Activated gamma-delta T cell (primary cell): ENCODE data around the gene GP1BB.
"Not testable (repeated sequence)": the region's sequence is repeated elsewhere in the genome, so short reads cannot be mapped to it uniquely, and the experiment has no call there.

Experiments
- DNase-seq: peaks from one replicate; lab custom pipeline; 2025; lab: John Stamatoyannopoulos, UW

The GP1BB gene

DNA sequence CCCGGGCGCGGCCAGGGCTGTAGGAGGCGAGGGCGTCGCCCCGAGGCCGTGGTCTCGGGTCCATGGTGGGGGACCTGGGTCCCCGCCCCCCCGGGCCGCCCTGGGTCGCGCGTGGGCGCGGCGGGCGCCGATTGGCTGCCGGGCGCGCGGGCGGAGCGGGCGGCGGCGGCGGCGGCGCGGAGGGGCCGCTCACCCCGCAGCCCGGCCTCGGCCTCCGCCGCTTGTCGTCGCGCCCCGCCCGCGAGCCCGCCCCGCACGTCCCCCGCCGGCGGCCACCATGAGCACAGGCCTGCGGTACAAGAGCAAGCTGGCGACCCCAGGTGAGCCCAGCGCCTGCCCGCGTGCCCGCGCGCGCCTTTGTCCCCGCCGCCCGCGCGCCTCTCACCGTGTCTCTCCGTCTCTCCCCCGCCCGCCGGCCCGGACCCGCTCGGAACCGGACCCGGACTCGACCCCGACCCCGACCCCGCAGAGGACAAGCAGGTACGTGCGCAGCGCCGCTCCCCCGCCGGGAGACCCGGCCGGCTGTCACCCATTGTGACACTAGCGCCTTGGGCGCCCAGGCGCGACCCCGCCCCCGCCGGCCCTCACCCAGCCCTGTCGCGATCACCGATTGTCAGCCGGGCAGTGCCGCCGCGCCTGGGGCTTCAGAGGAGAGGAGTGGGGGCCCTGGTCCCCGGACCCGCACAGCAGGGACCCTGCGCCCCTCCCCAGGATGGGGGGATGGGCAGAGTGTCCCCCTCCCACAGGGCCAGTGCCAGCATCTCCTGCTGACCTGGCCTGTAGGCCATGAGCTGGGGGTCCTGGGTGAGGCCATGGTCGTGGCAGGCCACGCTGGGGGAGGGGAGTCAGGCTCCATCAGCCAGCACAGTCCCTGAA is 8.8 kb upstream of the GP1BB start, which contains the start of gene SEPTIN5:
Gene SEPTIN5 (plus strand): TSS at position 192 of the 876 bp plus-strand sequence. CDS start 86 bp downstream, at position 278.
- DNase-seq, result no peak

DNA sequence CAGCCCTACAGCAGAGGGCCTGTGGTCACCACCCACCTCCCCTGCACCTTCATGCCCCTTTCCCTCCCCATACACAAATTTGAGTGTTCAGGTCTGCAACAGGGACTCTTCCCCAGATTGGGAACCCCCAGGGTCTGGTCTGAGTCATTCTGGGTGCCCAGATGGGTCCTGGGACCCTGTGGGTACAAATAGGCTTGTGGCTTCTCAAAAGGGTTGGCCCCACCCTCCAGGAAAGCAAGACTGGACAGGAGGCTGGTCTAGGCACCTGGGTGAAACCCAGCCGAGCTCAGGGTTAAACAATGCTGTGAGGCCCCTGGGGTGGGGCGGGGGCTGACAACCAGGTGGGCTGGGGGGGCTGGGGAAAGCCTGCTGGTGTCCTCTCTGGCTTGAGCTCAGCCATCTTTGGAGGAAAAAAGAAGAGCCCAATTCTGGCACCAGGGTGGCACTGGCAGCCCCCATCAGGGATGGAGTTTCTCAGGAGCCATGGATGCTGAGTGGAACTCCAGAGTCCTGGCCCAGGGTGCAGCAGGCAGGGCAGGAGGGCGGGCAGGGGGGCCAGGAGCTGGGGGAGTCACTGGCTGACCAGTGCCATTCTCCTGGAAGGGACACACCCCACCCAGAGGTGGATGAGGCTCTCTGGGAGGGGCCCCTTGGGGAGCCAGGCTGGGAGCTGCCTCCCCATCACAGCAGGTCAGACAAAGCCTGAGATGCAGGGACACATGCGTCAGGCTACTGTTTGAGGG is 8.0 kb upstream of the GP1BB start:
- no peak for DNase-seq

DNA sequence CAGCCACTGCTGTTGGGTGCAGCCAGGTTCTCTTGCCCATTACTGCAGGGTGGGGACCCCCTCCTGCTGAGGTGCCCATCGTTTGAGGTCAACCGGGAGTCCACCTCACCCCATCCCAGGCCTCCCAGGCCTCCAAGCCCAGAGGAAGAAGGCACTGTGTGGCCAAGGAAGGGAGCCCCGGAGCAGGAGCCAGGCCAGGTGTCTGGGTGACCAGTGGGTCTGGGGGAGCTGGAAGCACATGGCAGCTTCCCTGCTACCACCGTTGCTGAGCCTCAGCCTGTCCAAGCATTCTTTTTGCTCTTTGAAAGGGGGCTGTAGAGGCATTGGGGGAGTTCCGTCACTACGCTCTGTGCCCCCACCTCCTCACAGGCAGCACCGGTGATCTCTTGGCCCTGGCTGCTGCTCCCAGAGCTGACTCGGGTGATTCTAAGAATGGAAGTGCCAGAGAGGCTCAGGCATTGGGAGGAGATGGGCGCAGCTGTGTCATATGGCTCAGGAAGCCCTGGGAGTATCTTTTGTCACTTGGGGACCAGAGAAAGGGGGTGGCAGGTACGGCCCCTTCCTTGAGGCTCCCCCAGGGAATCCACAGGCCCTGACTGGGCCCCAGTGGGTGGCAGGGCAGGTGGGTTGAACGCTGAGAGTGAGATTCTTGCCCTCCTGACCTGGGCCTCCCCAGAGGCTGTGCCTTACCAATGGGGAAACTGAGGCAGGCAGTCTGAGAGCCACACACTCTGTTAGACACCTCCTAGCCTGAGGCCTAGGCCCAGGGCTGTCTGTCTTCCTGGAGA is 7.1 kb upstream of the GP1BB start:
- no peak for DNase-seq

DNA sequence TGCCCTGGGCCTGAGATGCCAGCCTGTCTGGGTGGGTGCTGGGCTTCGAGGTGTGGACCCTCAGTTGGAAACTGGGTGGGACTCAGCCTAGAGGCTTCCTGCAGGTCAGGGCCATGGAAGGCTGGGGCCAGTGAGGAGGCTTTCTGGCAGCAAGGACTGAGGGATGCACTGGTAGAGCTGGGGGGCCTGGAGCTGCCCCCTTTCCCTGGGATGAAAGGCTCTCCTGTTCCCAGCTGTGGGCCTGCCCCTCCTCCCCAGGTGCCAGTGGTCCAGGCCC is 6.6 kb upstream of the GP1BB start:
- no peak for DNase-seq

DNA sequence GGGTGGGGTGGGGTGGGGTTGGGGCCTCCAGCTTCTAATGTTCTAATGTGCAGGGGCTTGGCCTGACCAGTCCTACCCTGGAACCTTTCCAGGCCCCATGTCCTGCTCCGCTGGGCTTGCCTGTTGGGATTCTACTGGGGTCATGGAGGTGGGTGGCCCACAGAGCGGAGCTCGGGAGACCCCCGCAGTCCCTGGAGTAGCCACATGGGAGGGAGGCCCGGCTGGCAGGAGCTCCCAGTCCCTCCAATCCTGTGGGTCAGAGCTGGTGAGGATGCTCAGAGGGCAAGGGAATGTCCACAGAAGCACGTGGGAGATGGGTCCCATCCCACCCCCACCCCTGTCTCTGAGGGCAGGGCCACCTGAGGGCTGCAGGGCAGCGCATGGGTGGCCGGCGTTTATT is 6.2 kb upstream of the GP1BB start:
- DNase-seq, result no peak

DNA sequence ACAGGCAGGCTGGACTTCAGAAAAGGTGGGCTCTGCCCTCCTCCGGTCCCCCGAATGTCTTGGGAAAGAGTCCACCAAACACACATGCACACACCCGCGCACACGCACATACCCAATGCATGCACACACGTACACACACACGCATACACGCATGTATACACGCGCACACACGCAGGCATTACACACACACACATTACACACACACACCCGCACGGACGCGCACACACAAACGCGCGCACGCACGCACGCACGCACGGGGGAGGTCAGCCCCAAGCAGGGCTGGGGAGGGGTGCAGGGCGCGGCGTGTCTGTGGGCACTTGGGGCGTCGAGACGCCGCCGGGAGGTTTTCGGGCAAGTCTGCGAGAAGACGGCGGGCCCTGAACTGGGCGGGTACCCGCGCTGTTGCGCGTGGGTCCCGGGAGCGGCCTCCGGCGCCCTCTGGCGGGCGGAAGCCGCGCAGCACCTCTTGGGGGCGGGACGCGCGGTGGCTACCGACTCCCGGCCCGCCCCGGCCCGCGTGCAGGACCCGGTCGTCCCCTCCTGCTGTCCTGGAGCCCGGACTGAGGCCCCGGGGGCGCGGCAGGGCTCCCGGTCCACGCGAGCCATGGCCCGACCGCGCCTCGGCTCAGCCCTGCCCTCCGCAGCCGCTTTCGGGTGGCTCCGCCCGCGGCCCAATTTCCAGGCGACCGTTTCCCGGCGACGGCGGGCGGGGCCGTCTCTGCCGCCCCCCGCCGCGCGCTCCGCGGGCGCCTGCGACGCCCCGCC is 5.5 kb upstream of the GP1BB start:
- DNase-seq, result peak; percentile 55

DNA sequence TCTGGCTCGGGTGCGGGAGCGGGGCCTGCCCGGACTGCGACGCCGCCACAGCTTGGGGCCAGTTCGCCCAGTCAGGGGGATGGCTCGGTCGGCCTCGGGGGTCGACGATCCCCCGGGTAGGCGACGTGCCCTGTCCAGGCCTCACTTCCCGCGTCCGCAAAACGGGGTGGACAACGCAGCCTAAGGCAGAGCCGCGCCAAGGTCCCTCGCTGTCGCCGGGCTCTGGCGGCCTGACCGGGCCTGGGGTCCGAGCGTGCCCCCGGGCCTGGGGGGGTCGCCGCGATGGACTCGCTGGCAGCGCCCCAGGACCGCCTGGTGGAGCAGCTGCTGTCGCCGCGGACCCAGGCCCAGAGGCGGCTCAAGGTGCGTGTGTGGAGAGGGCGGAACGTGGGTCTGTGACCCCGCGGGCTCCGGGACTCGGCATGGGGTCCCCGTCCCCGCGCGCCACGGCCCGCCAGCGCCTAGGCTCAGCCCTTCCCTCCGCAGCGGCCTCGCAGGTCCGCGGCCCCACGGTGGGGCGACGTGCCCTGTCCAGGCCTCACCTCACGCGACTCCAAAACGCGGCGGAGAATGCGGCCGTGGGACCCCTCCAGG is 4.8 kb upstream of the GP1BB start:
- no peak for DNase-seq

DNA sequence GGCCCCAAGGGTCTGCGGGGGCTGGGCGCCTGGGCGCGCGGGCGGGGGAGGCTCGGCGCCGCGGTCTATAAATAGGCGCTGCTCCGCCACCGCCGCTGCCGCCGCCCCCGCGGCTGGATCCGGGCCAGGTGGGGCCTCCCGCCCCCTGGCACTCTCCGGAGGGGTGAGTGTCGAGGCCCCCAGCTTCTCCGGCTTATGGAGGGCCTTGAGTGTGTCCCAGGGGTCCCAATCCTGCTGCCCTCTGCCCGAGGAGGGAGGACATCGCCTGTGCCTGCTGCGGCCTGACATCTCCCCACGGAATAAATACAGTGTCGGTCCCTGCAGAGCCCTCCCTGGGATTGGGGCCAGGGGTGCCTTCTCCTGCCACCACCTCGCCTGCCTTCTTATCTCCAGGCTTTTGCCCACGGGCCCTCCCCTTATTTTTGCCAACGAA is 4.3 kb upstream of the GP1BB start:
- DNase-seq, result no peak

DNA sequence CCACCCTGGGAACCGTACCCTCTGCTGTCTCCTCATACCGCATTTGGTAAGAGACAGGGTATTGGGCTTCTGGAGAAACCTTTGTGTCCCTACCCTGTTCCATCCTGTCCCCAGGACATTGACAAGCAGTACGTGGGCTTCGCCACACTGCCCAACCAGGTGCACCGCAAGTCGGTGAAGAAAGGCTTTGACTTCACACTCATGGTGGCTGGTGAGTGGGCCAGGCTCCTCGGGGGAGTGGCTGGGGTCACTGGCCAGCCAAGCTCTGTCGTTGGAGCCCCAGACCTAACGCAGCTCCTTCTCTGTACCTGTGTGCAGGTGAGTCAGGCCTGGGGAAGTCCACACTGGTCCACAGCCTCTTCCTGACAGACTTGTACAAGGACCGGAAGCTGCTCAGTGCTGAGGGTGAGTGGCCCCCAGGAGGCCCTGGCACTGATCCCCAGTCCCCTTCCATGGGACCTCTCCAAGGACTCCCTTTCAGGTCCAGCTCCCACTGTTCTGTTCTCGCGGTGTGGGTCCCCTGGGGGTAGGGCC is 3.8 kb upstream of the GP1BB start:
- no peak for DNase-seq

DNA sequence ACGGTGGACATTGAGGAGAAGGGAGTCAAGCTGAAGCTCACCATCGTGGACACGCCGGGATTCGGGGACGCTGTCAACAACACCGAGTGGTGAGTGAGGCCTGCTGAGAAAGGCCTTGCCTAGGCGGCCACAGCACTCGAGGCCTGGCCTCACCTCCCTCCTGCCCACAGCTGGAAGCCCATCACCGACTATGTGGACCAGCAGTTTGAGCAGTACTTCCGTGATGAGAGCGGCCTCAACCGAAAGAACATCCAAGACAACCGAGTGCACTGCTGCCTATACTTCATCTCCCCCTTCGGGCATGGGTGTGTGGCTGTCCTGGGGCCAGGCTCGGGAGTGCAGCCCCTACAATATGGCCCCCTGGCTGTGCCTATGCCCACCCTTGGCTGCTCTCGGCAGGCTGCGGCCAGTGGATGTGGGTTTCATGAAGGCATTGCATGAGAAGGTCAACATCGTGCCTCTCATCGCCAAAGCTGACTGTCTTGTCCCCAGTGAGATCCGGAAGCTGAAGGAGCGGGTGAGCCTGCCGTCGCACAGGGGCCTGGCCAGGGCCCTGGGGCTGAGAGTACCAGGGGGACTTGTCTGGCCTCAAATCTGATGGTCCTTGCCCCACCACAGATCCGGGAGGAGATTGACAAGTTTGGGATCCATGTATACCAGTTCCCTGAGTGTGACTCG is 3.0 kb upstream of the GP1BB start:
- DNase-seq, result no peak

- no peak for DNase-seq
These were observed 2.4 kb upstream of the GP1BB start for GRCh38 chr22:19720999-19721329.

DNA sequence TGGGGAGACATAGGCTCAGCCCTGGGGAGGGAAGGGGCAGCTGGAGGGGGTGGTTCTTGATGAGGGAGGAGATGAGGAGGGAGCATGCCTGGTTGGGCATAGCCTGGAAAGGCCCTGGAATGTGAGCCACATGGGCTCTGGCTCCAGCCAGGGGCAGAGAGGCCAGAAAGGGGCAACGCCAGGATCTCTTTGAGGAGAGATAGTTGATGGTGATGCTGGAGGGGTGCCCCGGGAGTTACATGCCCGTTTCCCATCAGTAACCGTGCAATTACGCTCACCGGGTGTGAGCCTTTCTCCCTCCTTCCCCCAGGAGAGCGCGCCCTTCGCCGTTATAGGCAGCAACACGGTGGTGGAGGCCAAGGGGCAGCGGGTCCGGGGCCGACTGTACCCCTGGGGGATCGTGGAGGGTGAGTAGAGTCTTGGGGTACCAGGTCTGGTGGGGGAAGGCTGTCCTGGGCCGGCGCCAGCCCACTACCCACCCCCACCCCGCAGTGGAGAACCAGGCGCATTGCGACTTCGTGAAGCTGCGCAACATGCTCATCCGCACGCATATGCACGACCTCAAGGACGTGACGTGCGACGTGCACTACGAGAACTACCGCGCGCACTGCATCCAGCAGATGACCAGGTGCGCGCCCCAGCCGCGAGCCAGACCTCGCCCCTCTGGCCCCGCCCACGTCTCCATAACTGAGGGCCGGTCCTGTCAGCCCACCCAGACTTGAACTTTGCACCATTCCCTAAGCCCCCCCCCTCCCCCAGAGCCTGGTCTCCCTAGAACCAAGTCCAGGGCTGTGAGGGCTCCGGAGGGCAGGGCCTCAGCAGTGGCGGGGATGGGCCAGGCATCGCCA is 1.8 kb upstream of the GP1BB start:
- no peak for DNase-seq

- DNase-seq, result no peak
These were observed 959 bp upstream of the GP1BB start for GRCh38 chr22:19722178-19722981.

DNA sequence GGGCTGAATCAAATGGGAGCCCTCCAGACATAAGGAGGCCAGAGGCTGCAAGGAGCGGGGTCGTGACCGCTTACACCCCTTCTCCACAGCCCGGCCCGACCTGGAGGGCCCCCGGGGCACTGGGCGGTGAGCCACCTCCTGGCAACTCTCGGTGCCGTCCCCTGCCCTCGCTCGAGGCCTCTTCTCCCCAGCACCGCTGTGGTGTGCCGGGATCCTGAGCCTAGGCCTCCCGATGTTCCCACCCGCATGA is 432 bp upstream of the GP1BB start:
- no peak for DNase-seq

DNA sequence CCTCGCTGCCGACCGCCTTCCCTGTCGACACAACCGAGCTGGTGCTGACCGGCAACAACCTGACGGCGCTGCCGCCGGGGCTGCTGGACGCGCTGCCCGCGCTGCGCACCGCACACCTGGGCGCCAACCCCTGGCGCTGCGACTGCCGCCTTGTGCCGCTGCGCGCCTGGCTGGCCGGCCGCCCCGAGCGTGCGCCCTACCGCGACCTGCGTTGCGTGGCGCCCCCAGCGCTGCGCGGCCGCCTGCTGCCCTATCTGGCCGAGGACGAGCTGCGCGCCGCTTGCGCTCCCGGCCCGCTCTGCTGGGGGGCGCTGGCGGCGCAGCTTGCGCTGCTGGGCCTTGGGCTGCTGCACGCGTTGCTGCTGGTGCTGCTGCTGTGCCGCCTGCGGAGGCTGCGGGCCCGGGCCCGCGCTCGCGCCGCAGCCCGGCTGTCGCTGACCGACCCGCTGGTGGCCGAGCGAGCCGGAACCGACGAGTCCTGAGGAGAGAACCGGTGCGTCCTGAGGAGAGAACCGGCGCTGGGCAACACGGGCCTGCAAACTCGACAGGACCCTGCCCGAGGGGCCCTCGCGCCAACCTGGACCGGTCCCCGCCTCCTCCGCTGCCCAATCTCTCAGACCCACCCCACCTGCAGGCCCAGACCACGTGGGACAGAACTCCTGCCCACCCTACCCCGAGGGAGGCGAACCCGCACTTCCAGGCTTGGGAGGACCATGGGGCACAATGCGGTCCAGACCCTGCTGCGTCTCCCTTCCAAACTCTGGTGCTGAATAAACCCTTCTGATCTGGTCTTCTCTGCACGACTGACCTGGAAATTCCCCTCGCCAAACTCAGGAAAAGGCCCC is 866 bp downstream of the GP1BB start:
- no peak for DNase-seq

- DNase-seq, result no peak
These were observed 1.8 kb downstream of the GP1BB start for GRCh38 chr22:19724927-19725661.

- DNase-seq, result not testable (repeated sequence)
These were observed 2.9 kb downstream of the GP1BB start for GRCh38 chr22:19726064-19726788.
